GM19240 (cell line): ENCODE measurements around the gene NCF1.
"Not testable (repeated sequence)": the region's sequence is repeated elsewhere in the genome, so short reads cannot be mapped to it uniquely, and the experiment has no call there.

Source experiments
- DNase-seq: peaks from one replicate; pipeline ENCODE4 v3.0.0; 2011; ENCODE audit warnings: low spot score; ENCODE audit not compliant: insufficient read length

The NCF1 gene

GRCh38 chr7:74773760-74774750, at the start of gene NCF1:
NCF1 (plus strand) TSS chr7:74774011; CDS start chr7:74774032, 21 bp downstream.
- DNase-seq, result not testable (repeated sequence)

DNA sequence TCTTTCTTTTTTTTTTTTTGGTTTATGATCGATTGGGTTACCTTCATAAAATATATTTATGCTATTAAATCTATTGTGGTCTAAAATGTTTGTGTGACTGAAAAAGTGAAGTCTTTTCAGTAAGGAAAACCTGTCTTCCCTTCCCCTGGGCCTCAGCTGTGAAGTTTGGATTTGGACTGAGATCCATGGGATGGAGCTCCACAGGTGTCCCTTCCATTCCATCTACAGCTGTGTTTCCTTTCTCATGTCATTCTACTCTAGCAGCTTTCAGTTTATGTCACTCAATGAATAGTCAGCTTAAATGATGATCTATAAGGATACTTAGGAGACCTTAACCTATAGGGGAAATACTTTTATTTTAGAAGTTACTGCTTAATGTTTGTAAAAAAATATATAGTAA, 48.0 kb upstream of the NCF1 start:
- DNase-seq, result no peak

DNA sequence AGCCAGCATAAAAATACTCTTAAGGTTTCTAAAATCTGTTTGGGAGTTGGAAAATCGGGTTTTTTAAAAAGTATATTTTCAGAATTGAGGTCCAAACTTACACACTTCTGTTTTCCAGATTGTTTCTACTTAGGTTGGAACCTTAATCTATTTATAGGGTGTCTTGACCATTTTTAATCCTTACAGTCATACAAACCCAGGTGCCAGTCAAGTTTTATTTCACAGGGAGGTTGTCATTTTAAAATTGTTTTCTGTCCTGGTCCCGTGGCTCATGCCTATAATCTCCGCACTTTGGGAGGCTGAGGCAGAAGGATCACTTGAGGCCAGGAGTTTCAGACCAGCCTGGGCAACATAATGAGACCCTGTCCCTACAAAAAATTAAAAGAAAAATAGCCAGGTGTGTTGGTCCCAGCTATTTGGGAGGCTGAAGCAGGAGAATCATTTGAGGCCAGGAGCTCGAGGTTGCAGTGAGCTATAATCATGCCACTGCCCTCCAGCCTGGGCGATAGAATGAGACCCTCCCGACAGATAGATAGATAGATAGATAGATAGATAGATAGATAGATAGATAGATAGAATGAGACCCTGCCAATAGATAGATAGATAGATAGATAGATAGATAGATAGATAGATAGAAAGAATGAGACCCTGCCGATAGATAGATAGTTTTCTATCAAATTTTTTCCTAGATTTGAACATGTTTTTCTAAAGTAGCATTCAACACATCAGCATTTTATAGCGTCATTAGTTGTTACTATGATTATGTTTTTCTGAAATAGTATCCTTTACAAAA, 47.3 kb upstream of the NCF1 start:
- DNase-seq, result no peak

DNA sequence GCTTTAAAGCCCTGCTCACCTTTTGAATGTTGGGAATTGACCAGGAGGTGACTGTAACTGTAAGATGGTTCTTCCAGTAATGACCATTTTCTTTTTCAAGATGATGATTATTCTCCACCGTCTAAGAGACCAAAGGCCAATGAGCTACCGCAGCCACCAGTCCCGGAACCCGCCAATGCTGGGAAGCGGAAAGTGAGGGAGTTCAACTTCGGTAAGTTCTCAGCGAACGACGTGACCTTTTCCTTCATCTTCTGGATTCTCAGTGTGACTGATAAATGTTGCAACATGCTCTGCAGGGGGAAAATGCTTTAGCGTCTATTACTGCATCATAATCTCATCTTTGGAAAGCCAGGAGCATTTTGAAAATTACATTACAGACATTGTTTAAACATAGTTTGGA, 45.1 kb upstream of the NCF1 start:
- not testable (repeated sequence) for DNase-seq

DNA sequence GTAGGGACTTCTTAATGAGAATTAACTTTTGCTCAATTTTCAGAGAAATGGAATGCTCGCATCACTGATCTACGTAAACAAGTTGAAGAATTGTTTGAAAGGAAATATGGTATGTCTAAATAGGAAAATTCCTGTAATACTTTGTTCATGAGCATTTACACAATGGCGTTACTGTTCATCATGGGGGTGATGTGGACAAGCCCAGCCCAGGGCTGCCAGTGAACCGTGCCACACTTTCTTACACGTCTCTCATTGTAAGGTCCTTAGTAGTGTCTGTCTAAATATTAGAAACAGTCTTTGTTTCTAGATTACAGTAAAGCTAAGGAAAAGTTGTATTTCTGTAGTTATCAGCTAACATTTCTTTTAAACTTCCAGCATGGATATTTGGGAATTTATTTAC, 43.6 kb upstream of the NCF1 start:
- not testable (repeated sequence) for DNase-seq

DNA sequence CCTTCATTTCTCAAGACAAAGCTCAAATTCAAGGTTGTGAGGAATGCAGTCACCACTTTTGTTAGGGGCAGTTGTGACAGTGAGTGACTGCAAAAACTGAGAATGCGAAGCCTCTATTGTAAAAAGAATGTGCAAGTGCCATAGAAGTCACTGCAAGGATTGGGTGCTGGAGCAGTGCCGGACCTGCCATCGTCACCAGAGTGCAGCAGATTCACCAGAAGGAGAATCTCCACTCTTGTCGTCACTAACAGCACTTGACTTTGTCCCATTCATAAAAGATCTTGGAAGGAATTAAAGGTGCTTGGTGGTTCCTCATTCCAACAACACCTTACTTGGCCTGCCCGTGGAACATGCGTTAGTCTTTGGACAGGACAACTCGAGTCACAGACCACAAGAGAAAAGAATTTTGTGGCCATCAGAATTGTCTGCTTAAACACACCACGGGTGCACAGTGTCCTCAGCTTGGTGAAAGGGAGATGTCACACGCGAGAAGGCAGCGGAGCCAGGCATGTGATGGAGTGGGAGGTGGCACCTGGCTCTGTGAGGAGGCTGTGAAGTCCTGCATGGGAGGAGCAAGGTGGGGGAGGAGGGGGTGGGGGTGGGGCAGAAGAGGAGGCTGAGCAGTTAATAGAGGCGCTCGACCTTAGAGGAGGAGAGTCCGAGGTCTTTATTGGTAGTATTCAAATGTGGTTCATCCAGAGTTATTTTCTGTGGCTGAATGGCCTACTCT, 33.7 kb upstream of the NCF1 start:
- not testable (repeated sequence) for DNase-seq

GRCh38 chr7:74743936-74744557, 29.8 kb upstream of the NCF1 start:
- not testable (repeated sequence) for DNase-seq

GRCh38 chr7:74753921-74754482, 19.8 kb upstream of the NCF1 start:
- not testable (repeated sequence) for DNase-seq

DNA sequence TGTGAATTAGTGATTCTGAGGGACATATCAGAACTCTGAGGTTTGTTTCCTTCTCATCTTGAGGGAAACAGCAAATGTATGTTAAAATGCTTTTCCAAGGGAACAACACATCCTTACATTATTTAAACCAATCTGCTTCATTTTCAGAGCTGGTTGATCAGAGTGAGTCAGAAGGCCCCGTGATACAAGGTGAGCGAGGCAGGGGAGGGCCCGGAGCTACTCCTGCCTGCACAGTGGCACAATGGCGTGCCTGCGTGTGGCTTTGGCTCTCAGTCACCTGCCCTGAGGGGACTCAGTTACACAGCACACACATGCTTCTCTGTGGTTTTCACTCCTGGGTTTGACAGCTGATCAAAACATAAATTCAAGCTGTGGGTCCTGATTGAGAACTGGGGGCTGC, 17.1 kb upstream of the NCF1 start:
- not testable (repeated sequence) for DNase-seq

- DNase-seq, result not testable (repeated sequence)
Measured at GRCh38 chr7:74758268-74758667, 15.5 kb upstream of the NCF1 start.

- not testable (repeated sequence) for DNase-seq
Measured at GRCh38 chr7:74758982-74759381, 14.8 kb upstream of the NCF1 start.

DNA sequence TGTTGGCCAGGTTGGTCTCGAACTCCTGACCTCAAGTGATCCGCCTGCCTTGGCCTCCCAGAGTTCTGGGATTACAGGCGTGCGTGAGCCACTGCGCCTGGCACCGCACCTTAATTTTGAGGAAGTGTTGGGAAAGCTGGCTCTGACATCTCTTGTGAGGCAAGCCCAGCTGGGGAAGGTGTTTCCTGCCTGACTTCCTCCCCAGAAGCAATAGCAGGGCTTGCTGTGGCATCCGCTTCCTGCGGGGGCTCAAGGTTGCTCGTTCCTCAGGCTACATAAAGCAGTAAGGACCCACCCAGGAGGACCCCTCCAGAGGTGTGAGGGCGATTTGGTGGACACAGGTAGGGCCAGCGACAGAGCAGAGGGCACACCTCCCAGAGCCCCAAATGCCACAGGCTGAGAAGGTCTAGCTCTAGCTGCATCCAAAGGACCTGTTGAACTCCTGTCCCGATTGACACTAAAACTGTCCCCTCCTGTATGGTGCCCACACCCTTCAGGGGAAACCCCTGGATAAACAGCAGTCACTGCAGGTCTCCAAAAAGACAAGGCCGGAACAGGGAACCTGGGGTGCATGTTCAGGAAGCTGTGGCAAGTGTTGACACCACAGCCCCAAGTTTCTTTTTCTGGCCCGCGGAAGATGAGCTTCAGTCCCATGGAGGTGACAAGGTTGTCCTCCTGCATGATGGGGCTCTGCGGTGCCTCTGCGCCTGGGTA, 8.4 kb upstream of the NCF1 start:
- not testable (repeated sequence) for DNase-seq

DNA sequence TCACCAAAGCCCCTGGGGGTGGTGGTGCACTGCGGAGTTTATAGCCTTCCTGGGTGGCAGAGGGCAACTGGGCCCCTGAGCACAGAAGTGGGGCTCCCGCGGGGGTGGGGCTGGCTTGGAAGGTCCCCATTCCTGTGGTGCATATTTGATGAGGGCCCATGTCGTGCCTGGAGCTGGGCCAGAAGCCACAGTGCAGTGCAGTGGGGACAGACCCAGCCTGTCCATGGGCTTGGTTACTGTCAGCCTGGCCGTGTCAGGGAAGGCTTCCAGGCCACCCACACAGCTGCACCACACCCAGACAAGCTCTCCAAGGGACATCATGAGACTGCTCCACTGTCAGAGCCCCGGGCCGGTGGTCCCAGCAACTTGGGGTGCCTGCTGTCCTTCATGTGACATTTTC, 7.3 kb upstream of the NCF1 start:
- not testable (repeated sequence) for DNase-seq

DNA sequence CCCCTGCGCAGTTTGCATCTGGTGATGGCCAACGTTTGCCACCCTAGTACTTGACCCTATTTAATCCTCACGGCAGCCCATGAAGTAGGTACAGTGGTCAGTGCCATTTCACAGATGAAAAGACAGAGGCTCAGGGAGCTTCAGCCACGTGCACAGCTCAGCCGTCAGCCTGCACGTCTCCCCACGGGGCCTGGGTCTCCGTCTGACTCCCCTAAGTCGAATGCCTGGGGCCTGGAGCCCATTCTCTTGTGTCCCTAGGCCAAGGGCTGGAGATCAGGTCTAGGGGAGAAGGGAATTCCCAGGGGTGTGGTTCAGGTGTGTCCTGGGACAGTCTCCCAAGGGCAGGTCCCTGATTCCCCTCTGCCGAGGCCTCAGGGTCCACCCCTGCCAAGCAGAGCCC, 6.8 kb upstream of the NCF1 start:
- DNase-seq, result not testable (repeated sequence)

DNA sequence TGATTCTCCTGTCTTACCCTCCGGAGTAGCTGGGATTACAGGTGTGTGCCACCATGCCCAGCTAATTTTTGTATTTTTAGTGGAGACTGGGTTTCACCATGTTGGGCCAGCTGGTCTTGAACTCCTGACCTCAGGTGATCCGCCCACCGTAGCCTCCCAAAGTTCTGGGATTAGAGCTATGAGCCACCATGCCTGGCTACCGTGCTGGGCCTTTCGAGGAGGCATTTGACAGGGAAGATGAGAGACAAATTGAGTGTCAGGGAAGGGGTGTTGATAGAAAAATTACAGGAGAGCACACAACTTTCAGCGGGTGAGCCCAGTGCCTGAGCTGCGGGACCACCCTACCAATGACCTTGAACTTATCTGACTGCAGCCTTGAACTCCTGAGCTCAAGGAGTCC, 3.7 kb upstream of the NCF1 start:
- not testable (repeated sequence) for DNase-seq

- not testable (repeated sequence) for DNase-seq
Measured at GRCh38 chr7:74772093-74772492, 1.7 kb upstream of the NCF1 start.

DNA sequence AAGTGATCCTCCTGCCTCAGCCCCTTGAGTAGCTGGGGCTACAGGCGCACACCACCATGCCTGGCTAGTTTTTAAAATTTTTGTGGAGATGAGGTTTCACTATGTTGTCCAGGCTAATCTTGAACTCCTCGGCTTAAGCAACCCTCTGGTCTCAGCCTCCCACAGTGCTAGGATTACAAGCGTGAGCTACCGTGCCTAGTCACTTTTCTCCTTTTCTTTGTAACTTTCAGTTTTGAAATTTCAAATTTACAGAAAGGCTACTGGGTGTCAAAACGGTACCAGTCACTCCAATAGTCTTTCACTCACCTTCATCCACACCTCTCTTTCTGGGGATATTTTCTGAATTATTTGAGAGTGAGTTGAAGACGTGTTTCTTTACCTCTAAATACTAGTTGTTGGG, 1.3 kb downstream of the NCF1 start:
- not testable (repeated sequence) for DNase-seq

GRCh38 chr7:74779053-74779452, 5.2 kb downstream of the NCF1 start:
- DNase-seq, result not testable (repeated sequence)

- DNase-seq, result not testable (repeated sequence)
Measured at GRCh38 chr7:74781746-74782145, 7.9 kb downstream of the NCF1 start.

DNA sequence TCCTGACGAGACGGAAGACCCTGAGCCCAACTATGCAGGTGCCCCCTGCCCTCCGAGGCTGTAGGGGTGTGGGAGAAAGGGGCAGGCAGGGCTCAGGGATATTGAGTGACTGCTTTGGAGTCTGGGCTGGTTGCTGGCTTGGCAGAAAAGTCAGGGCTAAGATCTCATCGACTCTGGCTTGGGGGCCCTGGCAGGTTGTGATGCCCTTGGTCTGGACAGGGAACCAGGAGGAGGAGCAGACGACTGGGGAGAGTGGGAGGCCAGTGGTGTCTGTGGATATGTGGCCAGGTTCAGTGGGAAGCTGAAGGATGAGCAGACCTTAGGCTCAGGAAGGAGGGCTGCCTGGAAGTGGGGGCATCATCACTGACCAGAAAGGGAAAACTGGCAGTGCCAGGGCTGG, 9.8 kb downstream of the NCF1 start:
- DNase-seq, result not testable (repeated sequence)
